PC-9 (cell line): ENCODE data around the gene SCNM1.

ENCODE experiments used
- CTCF ChIP-seq: fragments of 200-600 bp; sonication (generic); conservative IDR thresholded peaks from 2 replicates; pipeline ENCODE4 v1.6.1; 2017; ENCODE audit warnings: mixed run types, antibody characterized with exemption, mild to moderate bottlenecking, moderate library complexity
- EZH2 ChIP-seq: fragments of 200-600 bp; sonication (generic); IDR thresholded peaks from 2 replicates; pipeline ENCODE4 v1.8.0; 2017; ENCODE audit warnings: antibody characterized with exemption, low read depth

- TF ChIP-seq EZH2 (no peak), CTCF (no peak)
These were observed 44.9 kb downstream of the SCNM1 start for GRCh38 chr1:151210830-151211229.
